ENCODE data around the gene LMAN2. TPM values are rescaled to one million over a fixed set of nuclear protein-coding genes. Genes with fewer than 3 reads are reported as not detected.
"Not testable (repeated sequence)": the region's sequence is repeated elsewhere in the genome, so short reads cannot be mapped to it uniquely, and the experiment has no call there.

LMAN2 gene
- total RNA-seq, 2 experiments from 2014 or later, result 74.5 to 92.1 TPM

GRCh38 chr5:177363565-177363964 lies 12.1 kb upstream of the LMAN2 start:
- Mint-ChIP-seq H3K9me3 (ENCODE audit: low read depth) (no peaks in the 10 kb centered on the region), H3K4me1 (peaks cover 76% of the 10 kb centered on the region), H3K36me3 (ENCODE audit: low read depth) (peaks cover 21% of the 10 kb centered on the region), H3K4me3 (peak overlapping the region; percentile 67), H3K27me3 (no peaks in the 10 kb centered on the region), H3K27ac (no peak overlapping the region)
- ChIA-PET POLR2A (no interaction called here), CTCF (interaction anchor here (1.2 to 2.3 kb wide), 6 partner anchors 9 to 92 kb away, joined by 3 to 9 read pairs (median 4); no protein-coding TSS in a partner anchor)
- ATAC-seq (no peak), DNase-seq (no peak)
- intact Hi-C loops (cut with DNase I, micrococcal nuclease), result loop anchor here (1.0 to 2.0 kb wide), 5 partner anchors 27 to 135 kb away; no protein-coding TSS in a partner anchor

GRCh38 chr5:177362610-177363507 lies 11.4 kb upstream of the LMAN2 start:
- Mint-ChIP-seq H3K27ac (peak overlapping the region; percentile 82), H3K4me3 (peak overlapping the region; percentile 67), H3K9me3 (ENCODE audit: low read depth) (no peaks in the 10 kb centered on the region), H3K4me1 (peaks cover 74% of the 10 kb centered on the region), H3K36me3 (ENCODE audit: low read depth) (peaks cover 15% of the 10 kb centered on the region), H3K27me3 (no peaks in the 10 kb centered on the region)
- intact Hi-C loops (cut with DNase I, micrococcal nuclease), result loop anchor here (1.0 to 2.0 kb wide), 5 partner anchors 27 to 135 kb away; no protein-coding TSS in a partner anchor
- peak; percentile 68 for ATAC-seq
- CTCF ChIA-PET, result interaction anchor here (1.1 to 5.7 kb wide), 6 partner anchors 8 to 53 kb away, joined by 4 to 49 read pairs (median 7); partner anchors contain the start of gene LMAN2
- POLR2A ChIA-PET, result no interaction called here
- peak; percentile 84 for DNase-seq

GRCh38 chr5:177362292-177362609 lies 10.8 kb upstream of the LMAN2 start:
- ChIA-PET CTCF (interaction anchor here (1.1 to 5.7 kb wide), 8 partner anchors 9 to 64 kb away, joined by 4 to 49 read pairs (median 4); partner anchors contain the start of genes GRK6 and LMAN2), POLR2A (interaction anchor here (1.0 kb wide), 1 partner anchor 27 kb away, joined by 4 read pairs; no protein-coding TSS in a partner anchor)
- intact Hi-C loops (cut with DNase I, micrococcal nuclease), result loop anchor here (2.0 kb wide), 2 partner anchors 67 to 93 kb away; no protein-coding TSS in a partner anchor
- peaks cover 78% of the 10 kb centered on the region for H3K4me1 Mint-ChIP-seq
- H3K27me3 Mint-ChIP-seq, result no peaks in the 10 kb centered on the region
- DNase-seq, result no peak
- peaks cover 15% of the 10 kb centered on the region for H3K36me3 Mint-ChIP-seq (ENCODE audit: low read depth)
- H3K4me3 Mint-ChIP-seq, result peak overlapping the region; percentile 67
- H3K9me3 Mint-ChIP-seq (ENCODE audit: low read depth), result no peaks in the 10 kb centered on the region
- ATAC-seq, result no peak
- H3K27ac Mint-ChIP-seq, result peak overlapping the region; percentile 82

- intact Hi-C loops (cut with DNase I, micrococcal nuclease), result loop anchor here (2.0 kb wide), 2 partner anchors 67 to 93 kb away; no protein-coding TSS in a partner anchor
- ATAC-seq, result no peak
- peak overlapping the region; percentile 82 for H3K27ac Mint-ChIP-seq
- H3K4me3 Mint-ChIP-seq, result peak overlapping the region; percentile 67
- ChIA-PET POLR2A (interaction anchor here (1.0 to 1.2 kb wide), 2 partner anchors 9 to 28 kb away, joined by 3 to 4 read pairs; no protein-coding TSS in a partner anchor), CTCF (interaction anchor here (1.1 to 5.7 kb wide), 10 partner anchors 9 to 65 kb away, joined by 4 to 49 read pairs (median 5); partner anchors contain the start of genes GRK6 and LMAN2)
- no peaks in the 10 kb centered on the region for H3K27me3 Mint-ChIP-seq
- no peaks in the 10 kb centered on the region for H3K9me3 Mint-ChIP-seq (ENCODE audit: low read depth)
- peaks cover 12% of the 10 kb centered on the region for H3K36me3 Mint-ChIP-seq (ENCODE audit: low read depth)
- DNase-seq, result peak; percentile 55
- H3K4me1 Mint-ChIP-seq, result peaks cover 84% of the 10 kb centered on the region
Observed at GRCh38 chr5:177361418-177362291, 10.2 kb upstream of the LMAN2 start.

- H3K27ac Mint-ChIP-seq; intact Hi-C loops (cut with DNase I, micrococcal nuclease); ATAC-seq; H3K4me3 Mint-ChIP-seq; DNase-seq; H3K27me3 Mint-ChIP-seq; H3K9me3 Mint-ChIP-seq (ENCODE audit: low read depth): not testable (repeated sequence)
- ChIA-PET POLR2A (interaction anchor here (1.2 kb wide), 1 partner anchor 10 kb away, joined by 3 read pairs; no protein-coding TSS in a partner anchor), CTCF (interaction anchor here (0.7 to 5.7 kb wide), 7 partner anchors 10 to 135 kb away, joined by 3 to 49 read pairs (median 5); no protein-coding TSS in a partner anchor)
- Mint-ChIP-seq H3K36me3 (ENCODE audit: low read depth) (peaks cover 10% of the 10 kb centered on the region), H3K4me1 (peaks cover 87% of the 10 kb centered on the region)
Observed at GRCh38 chr5:177360740-177361139, 9.3 kb upstream of the LMAN2 start.

GRCh38 chr5:177359860-177360259 lies 8.4 kb upstream of the LMAN2 start:
- ChIA-PET POLR2A (interaction anchor here (0.6 to 0.9 kb wide), 2 partner anchors 10 to 90 kb away, joined by 3 read pairs; no protein-coding TSS in a partner anchor), CTCF (interaction anchor here (0.6 to 5.7 kb wide), 5 partner anchors 9 to 34 kb away, joined by 3 to 49 read pairs (median 3); no protein-coding TSS in a partner anchor)
- Mint-ChIP-seq H3K36me3 (ENCODE audit: low read depth) (peaks cover 11% of the 10 kb centered on the region), H3K4me1 (peaks cover 85% of the 10 kb centered on the region), H3K27me3 (no peaks in the 10 kb centered on the region), H3K9me3 (ENCODE audit: low read depth) (peaks cover 3% of the 10 kb centered on the region), H3K27ac (peak overlapping the region; percentile 23), H3K4me3 (peak overlapping the region; percentile 82)
- intact Hi-C loops (cut with DNase I, micrococcal nuclease), result loop anchor here in 1 of 2 experiments (10.0 kb wide), 1 partner anchor 995 kb away; the partner anchor contains the start of genes ARL10 and KIAA1191
- ATAC-seq, result no peak
- DNase-seq, result no peak

- CTCF ChIA-PET, result interaction anchor here (0.6 to 5.7 kb wide), 6 partner anchors 9 to 113 kb away, joined by 3 to 49 read pairs (median 3); no protein-coding TSS in a partner anchor
- H3K4me1 Mint-ChIP-seq, result peaks cover 81% of the 10 kb centered on the region
- DNase-seq (no peak), ATAC-seq (no peak)
- H3K27ac Mint-ChIP-seq, result peak overlapping the region; percentile 79
- H3K9me3 Mint-ChIP-seq (ENCODE audit: low read depth), result peaks cover 3% of the 10 kb centered on the region
- intact Hi-C loops (cut with DNase I, micrococcal nuclease), result loop anchor here in 1 of 2 experiments (10.0 kb wide), 1 partner anchor 995 kb away; the partner anchor contains the start of genes ARL10 and KIAA1191
- peaks cover 9% of the 10 kb centered on the region for H3K36me3 Mint-ChIP-seq (ENCODE audit: low read depth)
- no peaks in the 10 kb centered on the region for H3K27me3 Mint-ChIP-seq
- POLR2A ChIA-PET, result interaction anchor here (0.9 kb wide), 1 partner anchor 9 kb away, joined by 3 read pairs; no protein-coding TSS in a partner anchor
- peak overlapping the region; percentile 82 for H3K4me3 Mint-ChIP-seq
Observed at GRCh38 chr5:177359451-177359851, 8.0 kb upstream of the LMAN2 start.

GRCh38 chr5:177358370-177358819 lies 6.9 kb upstream of the LMAN2 start:
- POLR2A ChIA-PET, result no interaction called here
- peak overlapping the region; percentile 79 for H3K27ac Mint-ChIP-seq

GRCh38 chr5:177357459-177358351 lies 6.2 kb upstream of the LMAN2 start, which contains the start of gene RGS14:
Gene RGS14, plus strand, starts transcription at chr5:177357924. Its CDS starts 101 bp downstream, at chr5:177358025.
- ATAC-seq (peak; percentile 90), DNase-seq (peak; percentile 74)
- Mint-ChIP-seq H3K27ac (peak within 1 kb of the TSS; percentile 79), H3K36me3 (ENCODE audit: low read depth) (peaks cover 9% of the 10 kb centered on the region), H3K9me3 (ENCODE audit: low read depth) (peaks cover 3% of the 10 kb centered on the region), H3K4me3 (peak within 1 kb of the TSS; percentile 82), H3K4me1 (peaks cover 68% of the 10 kb centered on the region), H3K27me3 (no peaks in the 10 kb centered on the region)
- intact Hi-C loops (cut with DNase I, micrococcal nuclease), result loop anchor here in 1 of 2 experiments (10.0 kb wide), 1 partner anchor 993 kb away; the partner anchor contains the start of genes ARL10 and KIAA1191
- ChIA-PET POLR2A (no interaction called here), CTCF (interaction anchor here (0.9 to 5.7 kb wide), 8 partner anchors 10 to 98 kb away, joined by 3 to 49 read pairs (median 8); no protein-coding TSS in a partner anchor)

More at GRCh38 chr5:177358370-177358819, 6.9 kb upstream of the LMAN2 start:
- Mint-ChIP-seq H3K36me3 (ENCODE audit: low read depth) (peaks cover 9% of the 10 kb centered on the region), H3K4me3 (peak overlapping the region; percentile 82), H3K9me3 (ENCODE audit: low read depth) (peaks cover 3% of the 10 kb centered on the region), H3K4me1 (peaks cover 74% of the 10 kb centered on the region), H3K27me3 (no peaks in the 10 kb centered on the region)
- ATAC-seq, result no peak
- intact Hi-C loops (cut with DNase I, micrococcal nuclease), result loop anchor here in 1 of 2 experiments (10.0 kb wide), 1 partner anchor 994 kb away; the partner anchor contains the start of genes ARL10 and KIAA1191
- CTCF ChIA-PET, result interaction anchor here (0.7 to 5.7 kb wide), 9 partner anchors 8 to 97 kb away, joined by 3 to 49 read pairs (median 6); no protein-coding TSS in a partner anchor
- no peak for DNase-seq

Data from activated CD4-positive, alpha-beta T cell treated with anti-CD3 and anti-CD28 coated beads for 36 hours (primary cell).